Mucosa of descending colon (tissue), 3 donors: ENCODE measurements around the gene HDAC4. TPM values are rescaled to one million over a fixed set of nuclear protein-coding genes. Genes with fewer than 3 reads are reported as not detected.

Experiments used
- ATAC-seq: fragments of 200-7000 bp; cut with Tn5 transposase; one replicate; pipeline ENCODE4 v1.9.1; 2020; ENCODE audit warnings: mild to moderate bottlenecking, moderate library complexity
- DNase-seq, 3 donors: peaks; one replicate each; pipeline ENCODE4 v3.0.0-alpha.2; 2020
- H3K36me3 ChIP-seq: fragments of 200-600 bp; one replicate; pipeline ENCODE4 v1.8.0; 2021; ENCODE audit warnings: low read depth, mild to moderate bottlenecking
- H3K4me1 ChIP-seq: fragments of 200-600 bp; one replicate; pipeline ENCODE4 v1.8.0; 2021; ENCODE audit warnings: low read depth, mild to moderate bottlenecking
- H3K4me3 ChIP-seq: fragments of 200-600 bp; one replicate; pipeline ENCODE4 v1.8.0; 2021; ENCODE audit warnings: mild to moderate bottlenecking
- H3K9me3 ChIP-seq: fragments of 200-600 bp; one replicate; pipeline ENCODE4 v1.8.0; 2021; ENCODE audit warnings: mild to moderate bottlenecking
- intact Hi-C, 2 donors: fragments of 100-400 bp; cut with DNase I in 1 of 2; cut with micrococcal nuclease in 1 of 2; formaldehyde crosslinking; loops; one replicate each; pipeline versions ENCODE4 v1.11.0 to v1.11.1; 2022; cut with DNase I, micrococcal nuclease
- total RNA-seq, 3 donors: library from RNA; stranded (reverse); fragmentation: NEBNext Ultra II Directional in 2 of 3; extraction: Animal tissue kit (Norgen Biotek cat#: 25700) in 2 of 3; gene quantifications; one replicate each; pipeline versions ENCODE4 v1.2.1 to v1.2.4, GENCODE V29; 2021 to 2023
- TF ChIP-seq, protein P1 (sequence below): fragments of 200-600 bp; IDR thresholded peaks from one replicate; pipeline ENCODE4 v1.8.0; 2022; ENCODE audit warnings: antibody characterized with exemption, mild to moderate bottlenecking
- donor health status: DM: no; HTN: no; CAD: no; lungs with moderate emphysema.
- donor health status: DM: no; HTN: no; CAD: no.
- donor health status: DM: no; HTN: yes; CAD: no.

Gene HDAC4
- total RNA-seq, 3 donors from 2014 or later = 41.4 to 147 (median 44.0) TPM

DNA sequence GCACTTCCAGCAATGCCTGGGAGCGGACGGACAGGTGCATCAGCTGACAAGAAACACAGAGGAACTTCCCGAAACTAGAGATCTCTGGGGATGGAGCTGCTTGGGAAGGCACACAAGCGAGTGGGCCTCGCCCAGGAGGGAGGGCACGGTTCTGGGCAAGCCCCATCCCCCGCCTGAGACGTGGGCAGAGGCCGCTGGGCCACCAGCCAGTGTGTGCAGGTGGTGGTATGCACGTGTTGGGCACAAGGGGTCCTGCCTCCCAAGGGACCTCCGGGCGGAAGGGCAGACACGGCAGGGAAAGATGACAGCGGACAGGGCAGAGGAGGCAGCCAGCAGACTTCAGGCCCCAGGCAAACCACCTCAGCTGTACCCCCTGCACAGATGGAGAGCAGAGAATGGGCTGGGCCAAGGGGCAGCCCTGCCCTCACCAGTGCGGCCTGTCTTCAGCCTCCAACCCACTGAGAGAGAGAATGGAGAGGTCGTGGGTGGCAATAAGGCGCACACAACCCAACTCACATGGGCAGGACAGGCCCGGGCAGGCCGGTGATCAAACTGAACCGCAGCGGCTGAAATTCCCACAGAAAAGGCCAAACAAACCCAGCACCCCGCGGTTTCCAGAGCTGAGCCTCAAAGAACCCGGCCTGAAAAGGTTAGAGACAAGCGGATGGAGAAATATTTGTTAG lies 51.2 kb downstream of the HDAC4 start:
- H3K4me1 ChIP-seq = peaks cover 22% of the 10 kb centered on the region
- intact Hi-C loops = no loop called here

DNA sequence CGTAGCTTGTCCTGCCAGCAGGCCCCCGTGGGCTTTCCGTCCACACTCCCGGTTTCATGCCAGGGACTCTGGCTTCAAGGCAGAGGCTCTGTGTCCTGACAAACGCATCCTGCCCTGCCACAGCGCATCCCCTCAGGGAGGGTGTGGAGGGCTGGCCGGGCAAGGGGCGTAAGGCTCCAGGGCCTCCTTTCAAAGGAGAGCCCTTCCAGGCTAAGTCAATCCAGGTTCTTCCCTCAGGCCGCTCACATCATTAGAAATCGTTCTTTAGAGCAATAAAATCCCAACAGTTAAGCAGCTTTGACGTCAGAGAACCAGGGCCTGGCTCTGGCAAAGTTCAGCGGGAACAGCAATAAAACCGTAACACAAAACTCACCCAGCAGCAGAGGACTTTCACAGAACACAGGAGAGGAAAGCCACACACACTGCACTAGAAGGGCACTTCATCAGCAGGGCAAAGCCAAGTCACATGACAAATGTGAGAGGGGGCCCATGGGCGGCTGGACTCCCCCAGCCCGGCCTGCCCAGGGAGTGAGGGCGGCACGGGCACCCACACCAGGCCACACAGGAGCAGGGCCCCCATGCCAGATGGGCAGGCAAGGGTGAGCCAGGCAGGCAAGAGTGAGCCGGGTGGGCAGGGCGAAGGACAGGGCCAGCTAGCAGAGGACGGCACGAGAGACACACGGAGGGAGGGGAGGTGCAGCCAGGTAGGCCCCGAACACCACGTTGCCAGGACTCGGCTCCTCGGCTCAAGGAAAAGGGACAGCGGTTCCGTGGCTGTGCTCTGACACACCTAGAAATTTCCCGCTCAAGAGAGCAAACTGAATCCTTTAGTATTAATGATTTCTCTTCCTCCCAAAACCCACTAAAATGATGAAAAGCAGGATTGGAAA lies 52.0 kb downstream of the HDAC4 start:
- peak in 2 of 3 donors; percentile 68 to 83 for DNase-seq
- no peak overlapping the region for H3K4me3 ChIP-seq
- ATAC-seq = peak; percentile 93
- intact Hi-C loops = no loop called here
- no peaks in the 10 kb centered on the region for H3K36me3 ChIP-seq
- H3K4me1 ChIP-seq = peaks cover 22% of the 10 kb centered on the region
- H3K9me3 ChIP-seq = no peaks in the 10 kb centered on the region
- TF ChIP-seq, protein P1, sequence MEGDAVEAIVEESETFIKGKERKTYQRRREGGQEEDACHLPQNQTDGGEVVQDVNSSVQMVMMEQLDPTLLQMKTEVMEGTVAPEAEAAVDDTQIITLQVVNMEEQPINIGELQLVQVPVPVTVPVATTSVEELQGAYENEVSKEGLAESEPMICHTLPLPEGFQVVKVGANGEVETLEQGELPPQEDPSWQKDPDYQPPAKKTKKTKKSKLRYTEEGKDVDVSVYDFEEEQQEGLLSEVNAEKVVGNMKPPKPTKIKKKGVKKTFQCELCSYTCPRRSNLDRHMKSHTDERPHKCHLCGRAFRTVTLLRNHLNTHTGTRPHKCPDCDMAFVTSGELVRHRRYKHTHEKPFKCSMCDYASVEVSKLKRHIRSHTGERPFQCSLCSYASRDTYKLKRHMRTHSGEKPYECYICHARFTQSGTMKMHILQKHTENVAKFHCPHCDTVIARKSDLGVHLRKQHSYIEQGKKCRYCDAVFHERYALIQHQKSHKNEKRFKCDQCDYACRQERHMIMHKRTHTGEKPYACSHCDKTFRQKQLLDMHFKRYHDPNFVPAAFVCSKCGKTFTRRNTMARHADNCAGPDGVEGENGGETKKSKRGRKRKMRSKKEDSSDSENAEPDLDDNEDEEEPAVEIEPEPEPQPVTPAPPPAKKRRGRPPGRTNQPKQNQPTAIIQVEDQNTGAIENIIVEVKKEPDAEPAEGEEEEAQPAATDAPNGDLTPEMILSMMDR = no peak

More for the DNA sequence above, 51.2 kb downstream of the HDAC4 start:
- Histone ChIP-seq H3K9me3 (no peaks in the 10 kb centered on the region), H3K36me3 (no peaks in the 10 kb centered on the region), H3K4me3 (no peak overlapping the region)
- TF ChIP-seq, protein P1 = no peak
- peak; percentile 58 for ATAC-seq
- peak in 1 of 3 donors; percentile 60 for DNase-seq

DNA sequence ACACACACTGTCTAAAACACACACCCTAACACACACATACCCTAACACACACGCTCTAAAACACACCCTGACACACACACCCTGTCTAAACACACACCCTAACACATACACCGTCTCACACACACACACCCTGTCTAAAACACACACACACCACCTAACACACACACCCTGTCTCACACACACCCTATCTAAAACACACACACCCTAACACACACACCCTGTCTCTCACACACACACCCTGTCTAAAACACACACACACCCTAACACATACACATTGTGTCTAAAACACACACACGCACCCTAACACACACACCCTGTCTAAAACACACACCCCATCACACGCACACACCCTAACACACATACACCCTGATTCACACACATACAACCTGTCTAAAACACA lies 54.1 kb downstream of the HDAC4 start:
- peaks cover 22% of the 10 kb centered on the region for H3K4me1 ChIP-seq
- no peaks in the 10 kb centered on the region for H3K36me3 ChIP-seq
- TF ChIP-seq, protein P1 = no peak
- H3K9me3 ChIP-seq = no peaks in the 10 kb centered on the region
- no peak overlapping the region for H3K4me3 ChIP-seq
- intact Hi-C loops = no loop called here
- no peak for DNase-seq
- ATAC-seq = peak; percentile 3

DNA sequence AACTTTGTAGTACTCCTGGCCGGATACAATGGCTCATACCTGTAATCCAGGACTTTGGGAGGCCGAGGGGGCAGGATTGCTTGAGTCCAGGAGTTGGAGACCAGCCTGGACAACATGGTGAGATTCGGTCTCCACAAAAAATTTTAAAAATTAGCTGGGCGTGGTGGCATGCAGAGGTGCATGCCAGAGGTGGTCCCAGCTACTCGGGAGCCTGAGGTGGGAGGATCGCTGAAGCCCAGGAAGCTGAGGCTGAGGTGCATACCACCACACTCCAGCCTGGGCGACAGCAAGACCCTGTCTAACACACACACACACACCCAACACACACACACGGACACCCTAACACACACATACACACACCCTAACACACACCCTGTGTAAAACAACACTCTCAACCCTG lies 55.6 kb downstream of the HDAC4 start:
- no peak overlapping the region for H3K4me3 ChIP-seq
- ATAC-seq (no peak), DNase-seq (no peak)
- H3K9me3 ChIP-seq = no peaks in the 10 kb centered on the region
- H3K36me3 ChIP-seq = no peaks in the 10 kb centered on the region
- TF ChIP-seq, protein P1 = no peak
- peaks cover 22% of the 10 kb centered on the region for H3K4me1 ChIP-seq
- intact Hi-C loops = no loop called here

DNA sequence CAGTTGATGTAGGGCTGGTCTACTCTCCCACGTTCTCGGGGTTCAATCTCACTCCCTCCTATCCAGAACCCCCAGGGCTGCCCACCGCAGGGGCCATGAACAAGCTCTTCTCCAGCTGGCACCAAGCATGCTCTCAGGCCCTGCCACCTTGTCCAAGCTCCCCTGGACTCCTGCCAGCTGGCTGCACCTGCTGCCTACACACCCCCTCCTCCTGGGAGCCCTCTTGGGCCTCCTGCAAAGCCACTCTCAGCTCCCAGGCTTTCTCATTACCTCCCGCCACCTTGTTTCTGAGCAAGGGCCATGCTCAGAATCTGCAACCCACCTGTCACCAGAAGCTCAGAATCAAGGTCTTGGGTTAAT lies 56.0 kb downstream of the HDAC4 start:
- Histone ChIP-seq H3K4me3 (no peak overlapping the region), H3K9me3 (no peaks in the 10 kb centered on the region), H3K36me3 (no peaks in the 10 kb centered on the region), H3K4me1 (peaks cover 25% of the 10 kb centered on the region)
- DNase-seq (peak in 2 of 3 donors; percentile 49 to 62), ATAC-seq (no peak)
- TF ChIP-seq, protein P1 = no peak
- intact Hi-C loops = no loop called here
